Right cardiac atrium (tissue), 5 donors: ENCODE data around the gene BCAS3. TPM values are rescaled to one million over a fixed set of nuclear protein-coding genes. Genes with fewer than 3 reads are reported as not detected.

Experiments
- ATAC-seq, 2 donors: fragments of 200-7000 bp; cut with Tn5 transposase; one replicate each; pipeline versions ENCODE4 v1.8.0 to v1.9.1; 2020; ENCODE audit warnings: moderate library complexity in 2 of 2, mild to moderate bottlenecking in 1 of 2
- DNase-seq, 3 donors: peaks; one replicate each; pipeline ENCODE4 v3.0.0-alpha.2; 2020
- H3K27ac ChIP-seq: one replicate; pipeline ENCODE4 v1.5.1; 2013; ENCODE audit warnings: mild to moderate bottlenecking, low read length, control low read depth, moderate library complexity
- H3K27me3 ChIP-seq: one replicate; pipeline ENCODE4 v1.6.1; 2013; ENCODE audit not compliant: control insufficient read depth, insufficient read depth
- H3K4me1 ChIP-seq: one replicate; pipeline ENCODE4 v1.6.1; 2013; ENCODE audit warnings: low read length; ENCODE audit not compliant: control insufficient read depth, insufficient read depth
- H3K4me3 ChIP-seq: one replicate; pipeline ENCODE4 v1.5.1; 2013; ENCODE audit warnings: low read length, control low read depth
- H3K9me3 ChIP-seq: one replicate; pipeline ENCODE4 v1.6.1; 2013; ENCODE audit warnings: low read length; ENCODE audit not compliant: control insufficient read depth
- WGBS: extraction: QIAGEN DNeasy Blood & Tissue Kit; methylation state at CpG from one replicate; pipeline ENCODE4 v1.1.7; 2013; 5-methylcytosine and 5-hydroxymethylcytosine counted together
- intact Hi-C, 4 donors: fragments of 100-400 bp; cut with DNase I; formaldehyde crosslinking; loops; one replicate each; pipeline versions ENCODE4 v1.11.0 to v1.14.0; 2022 to 2023
- polyA plus RNA-seq: library from polyadenylated mRNA; stranded (reverse); fragments of 200-250 nt; gene quantifications from one replicate; pipeline ENCODE4 v1.2.3, GENCODE V29; 2013
- total RNA-seq, 4 donors: library from RNA; stranded (reverse); fragmentation: NEBNext Ultra II Directional; extraction: Animal tissue kit (Norgen Biotek cat#: 25700); gene quantifications; one replicate each; pipeline ENCODE4 v1.2.1, GENCODE V29; 2021
- donor health status: healthy with polysubstance abuse.
- donor health status: DM: no; HTN: yes; CAD: no.
- donor health status: DM: no; HTN: no; CAD: no.
- donor health status: DM: no; HTN: yes; CAD: no; lungs with severe emphysema.
- donor health status: DM: yes; HTN: yes; CAD: no.

The BCAS3 gene
- total and polyA plus RNA-seq, 5 donors = 6.6 to 19.6 (median 19.1) TPM

DNA sequence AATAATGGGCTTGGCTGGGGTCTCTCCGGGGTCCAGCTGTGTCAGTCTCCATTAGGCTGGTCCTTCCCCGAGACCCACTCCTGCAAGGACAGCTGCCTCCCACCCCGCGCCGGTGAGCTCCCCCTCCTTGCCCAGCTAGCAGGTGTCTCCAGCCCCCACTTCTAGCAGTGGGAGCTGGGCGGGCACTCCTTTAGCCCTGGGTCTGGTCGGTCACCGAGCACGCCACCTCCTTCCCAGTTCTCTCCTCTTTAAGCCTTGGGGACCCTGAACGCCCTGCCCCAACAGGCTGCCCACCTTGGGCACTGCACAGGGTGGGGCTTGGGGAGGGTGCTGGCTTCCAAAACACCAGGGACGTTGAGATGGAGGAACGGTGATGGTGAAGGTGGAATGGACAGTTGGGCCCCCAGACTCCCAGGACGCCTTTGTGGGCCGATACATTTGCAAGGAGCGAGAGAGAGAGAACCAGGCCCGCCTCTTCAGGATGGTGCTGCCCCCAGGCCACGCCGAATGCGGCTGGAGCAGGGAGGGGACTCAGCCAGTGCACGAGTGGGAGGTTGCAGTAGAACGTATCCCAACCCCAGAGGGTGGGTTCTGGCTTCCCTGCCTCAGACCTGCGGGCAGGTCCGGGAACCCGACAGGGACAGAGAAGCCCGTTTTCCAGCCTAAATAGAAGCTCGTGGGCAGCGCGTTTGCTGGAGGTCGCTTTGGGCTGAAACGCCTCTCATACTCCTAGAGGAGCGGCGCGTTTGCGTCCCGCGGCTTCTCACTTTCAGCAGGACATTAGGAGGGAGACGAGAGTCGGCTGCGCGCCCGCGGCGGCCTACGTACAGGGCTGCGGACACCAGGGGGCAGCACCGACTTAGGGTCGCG, 732.7 kb downstream of the BCAS3 start:
- intact Hi-C loops = loop anchor here in 3 of 4 donors (5.0 to 10.0 kb wide), 5 partner anchors 144 to 657 kb away; partner anchors contain the start of gene MED13 (in 2 of the 3)
- WGBS = 14% methylated on average over 48 of the region's 48 CpGs
- ATAC-seq = peak; percentile 49 to 58
- Histone ChIP-seq H3K27me3 (no peaks in the 10 kb centered on the region), H3K4me3 (peak overlapping the region; percentile 68), H3K4me1 (no peaks in the 10 kb centered on the region), H3K27ac (peak overlapping the region; percentile 15), H3K9me3 (no peaks in the 10 kb centered on the region)
- peak; percentile 84 to 94 (median 92) for DNase-seq

- Histone ChIP-seq H3K9me3 (no peaks in the 10 kb centered on the region), H3K4me1 (no peaks in the 10 kb centered on the region)
These were observed 733.3 kb downstream of the BCAS3 start for GRCh38 chr17:61411011-61411260.

GRCh38 chr17:61411261-61412142, 733.9 kb downstream of the BCAS3 start:
- peak overlapping the region; percentile 68 for H3K4me3 ChIP-seq
- H3K27ac ChIP-seq = peak overlapping the region; percentile 55
- ATAC-seq = peak; percentile 57 to 59
- intact Hi-C loops = loop anchor here in 3 of 4 donors (5.0 to 10.0 kb wide), 5 partner anchors 143 to 656 kb away; partner anchors contain the start of gene MED13 (in 2 of the 3)
- WGBS = 1% methylated on average over 75 of the region's 75 CpGs
- no peaks in the 10 kb centered on the region for H3K27me3 ChIP-seq
- no peaks in the 10 kb centered on the region for H3K4me1 ChIP-seq
- no peaks in the 10 kb centered on the region for H3K9me3 ChIP-seq
- peak; percentile 65 to 86 (median 84) for DNase-seq

More at GRCh38 chr17:61411011-61411260, 733.3 kb downstream of the BCAS3 start:
- Histone ChIP-seq H3K4me3 (peak overlapping the region; percentile 68), H3K27ac (peak overlapping the region; percentile 55), H3K27me3 (no peaks in the 10 kb centered on the region)
- intact Hi-C loops = loop anchor here in 3 of 4 donors (5.0 to 10.0 kb wide), 5 partner anchors 144 to 656 kb away; partner anchors contain the start of gene MED13 (in 2 of the 3)
- DNase-seq (no peak), ATAC-seq (no peak)
- WGBS = 6% methylated on average over 29 of the region's 29 CpGs

GRCh38 chr17:61412143-61412859, 734.6 kb downstream of the BCAS3 start:
- Histone ChIP-seq H3K4me3 (peak overlapping the region; percentile 68), H3K27me3 (no peaks in the 10 kb centered on the region), H3K9me3 (no peaks in the 10 kb centered on the region), H3K27ac (peak overlapping the region; percentile 55), H3K4me1 (no peaks in the 10 kb centered on the region)
- DNase-seq = peak; percentile 82 to 95 (median 94)
- intact Hi-C loops = loop anchor here in 3 of 4 donors (5.0 to 10.0 kb wide), 5 partner anchors 142 to 655 kb away; partner anchors contain the start of gene MED13 (in 2 of the 3)
- WGBS = under 1% methylated on average over 69 of the region's 69 CpGs
- ATAC-seq = peak; percentile 81 to 85

DNA sequence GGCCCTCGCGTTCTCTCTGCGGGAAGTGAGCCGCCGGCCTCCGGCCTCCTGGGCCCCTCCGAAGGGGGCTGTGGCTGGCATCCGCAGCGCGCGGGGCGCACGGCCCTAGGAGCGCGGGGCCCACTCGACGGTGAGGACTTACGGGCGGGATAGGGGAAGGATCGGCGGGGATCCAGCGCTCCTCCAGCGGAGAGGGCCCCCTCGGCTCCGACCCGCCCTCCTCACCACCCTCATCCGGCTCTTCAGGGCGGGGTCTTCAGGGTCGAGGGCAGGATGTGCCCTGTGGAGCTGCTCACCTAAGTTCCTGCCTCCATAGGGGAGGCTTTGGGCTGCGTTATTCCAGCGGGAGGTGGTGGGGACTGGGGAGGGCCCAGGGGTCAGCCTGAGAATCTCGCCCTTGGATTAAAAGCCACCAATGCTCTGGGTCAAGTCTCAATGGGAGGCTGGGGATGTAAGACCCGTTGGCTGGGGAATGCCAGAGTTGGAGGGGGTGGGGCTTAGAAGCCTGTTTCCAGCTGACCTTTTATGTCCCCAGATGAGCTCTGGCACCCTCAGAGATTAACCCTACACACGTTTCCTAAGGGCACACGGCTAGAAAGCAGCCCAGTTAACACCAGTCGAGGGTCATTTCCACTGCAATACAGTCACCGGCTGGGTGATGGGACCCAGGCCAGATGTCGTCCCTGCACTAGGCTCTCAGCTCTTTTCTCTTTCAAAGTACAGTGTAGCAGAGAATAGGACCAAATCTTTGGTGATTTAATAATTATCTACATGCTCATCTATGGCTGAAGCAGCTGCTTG, 735.4 kb downstream of the BCAS3 start:
- peak overlapping the region; percentile 55 for H3K27ac ChIP-seq
- no peaks in the 10 kb centered on the region for H3K27me3 ChIP-seq
- WGBS = 13% methylated on average over 38 of the region's 38 CpGs
- H3K4me1 ChIP-seq = no peaks in the 10 kb centered on the region
- DNase-seq = peak in 2 of 3 donors; percentile 21 to 53
- ATAC-seq = peak in 1 of 2 donors; percentile 1
- no peaks in the 10 kb centered on the region for H3K9me3 ChIP-seq
- peak overlapping the region; percentile 68 for H3K4me3 ChIP-seq
- intact Hi-C loops = loop anchor here in 3 of 4 donors (5.0 to 10.0 kb wide), 5 partner anchors 142 to 654 kb away; partner anchors contain the start of gene MED13 (in 2 of the 3)

DNA sequence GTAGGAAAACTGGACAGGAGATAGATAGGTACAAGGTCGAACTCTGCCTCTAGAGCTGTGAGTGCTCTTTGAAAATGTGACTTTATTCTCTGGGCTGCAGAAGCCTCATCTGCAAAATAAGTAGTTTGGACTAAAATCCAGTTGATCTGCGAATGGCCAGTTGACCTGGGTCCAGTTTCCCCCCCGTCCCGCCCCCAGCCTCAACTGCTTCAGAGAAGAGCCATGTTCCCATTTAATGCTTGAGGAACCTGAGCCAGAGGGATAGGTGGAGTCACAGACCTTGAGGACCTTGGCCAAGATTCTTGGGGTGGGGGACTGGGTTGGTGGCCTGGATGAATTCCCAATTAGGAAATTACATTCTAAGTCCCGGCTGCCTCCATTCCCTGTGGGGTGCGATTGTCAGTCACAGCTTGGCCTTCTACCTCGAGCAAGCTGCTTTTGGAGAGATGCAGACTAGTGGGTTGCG, 736.0 kb downstream of the BCAS3 start:
- ATAC-seq = no peak
- WGBS = 84% methylated on average over 8 of the region's 8 CpGs
- intact Hi-C loops = loop anchor here in 3 of 4 donors (5.0 to 10.0 kb wide), 5 partner anchors 141 to 654 kb away; partner anchors contain the start of gene MED13 (in 2 of the 3)

DNA sequence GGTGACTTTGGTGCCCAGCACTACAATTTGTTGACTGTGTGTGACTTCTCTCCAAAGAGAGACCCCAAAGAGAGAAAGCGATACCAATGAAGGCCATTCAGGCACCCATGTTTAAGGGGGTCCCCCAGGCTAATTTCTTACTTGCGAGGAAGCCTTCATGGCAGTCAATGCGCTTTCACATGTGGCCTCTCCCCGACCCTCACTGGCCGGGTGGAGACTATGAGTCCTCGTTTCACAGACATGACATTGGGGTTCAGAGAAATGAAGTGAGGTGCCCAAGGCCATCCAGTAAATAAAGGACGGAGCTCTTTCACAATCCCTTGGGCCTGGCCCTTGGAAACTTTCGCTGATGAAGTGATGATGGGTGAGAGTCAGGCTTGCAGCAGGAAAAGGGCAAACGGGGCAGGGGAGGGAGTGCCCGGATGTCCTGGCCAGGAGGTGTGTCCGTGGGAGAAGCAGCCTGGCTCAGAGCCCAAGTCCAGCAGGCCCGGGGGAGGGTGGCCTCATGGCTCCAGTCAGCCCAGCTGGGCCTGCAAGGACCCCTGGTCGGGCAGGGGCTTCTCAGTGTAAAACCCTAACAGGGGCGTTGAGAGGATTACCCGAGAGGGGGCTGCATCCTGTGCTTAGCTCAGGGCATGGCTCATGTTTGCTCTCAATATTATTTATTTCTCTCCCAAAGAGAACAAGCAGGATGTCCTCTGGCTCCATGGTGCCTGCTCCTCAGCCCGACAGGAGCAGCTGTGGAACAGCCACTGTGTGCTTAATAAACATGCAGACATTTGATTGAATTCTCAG, 736.7 kb downstream of the BCAS3 start:
- Histone ChIP-seq H3K27ac (no peak overlapping the region), H3K27me3 (no peaks in the 10 kb centered on the region), H3K4me3 (no peak overlapping the region), H3K9me3 (no peaks in the 10 kb centered on the region), H3K4me1 (no peaks in the 10 kb centered on the region)
- no peak for ATAC-seq
- intact Hi-C loops = loop anchor here in 3 of 4 donors (5.0 to 10.0 kb wide), 5 partner anchors 140 to 653 kb away; partner anchors contain the start of gene MED13 (in 2 of the 3)
- peak; percentile 53 to 77 (median 74) for DNase-seq
- WGBS = 51% methylated on average over 16 of the region's 16 CpGs

More for the DNA sequence above, 736.0 kb downstream of the BCAS3 start:
- DNase-seq = no peak
- H3K9me3 ChIP-seq = no peaks in the 10 kb centered on the region
- no peaks in the 10 kb centered on the region for H3K4me1 ChIP-seq
- H3K27ac ChIP-seq = no peak overlapping the region
- no peak overlapping the region for H3K4me3 ChIP-seq
- no peaks in the 10 kb centered on the region for H3K27me3 ChIP-seq

- Histone ChIP-seq H3K27ac (no peak overlapping the region), H3K9me3 (no peaks in the 10 kb centered on the region), H3K4me3 (no peak overlapping the region), H3K27me3 (no peaks in the 10 kb centered on the region), H3K4me1 (no peaks in the 10 kb centered on the region)
- intact Hi-C loops = loop anchor here (5.0 to 10.0 kb wide), 6 partner anchors 137 to 652 kb away; partner anchors contain the start of gene MED13 (in 2 of the 4)
- WGBS = 81% methylated on average over 5 of the region's 5 CpGs
- no peak for ATAC-seq
- peak in 1 of 3 donors; percentile 29 for DNase-seq
These were observed 737.2 kb downstream of the BCAS3 start for GRCh38 chr17:61414936-61415251.
